T-cell (primary cell): ENCODE data around the gene CFAP410. TPM values are rescaled to one million over a fixed set of nuclear protein-coding genes. Genes with fewer than 3 reads are reported as not detected.
"Not testable (repeated sequence)": the region's sequence is repeated elsewhere in the genome, so short reads cannot be mapped to it uniquely, and the experiment has no call there.

Experiments
- ATAC-seq, 4 experiments: fragments of 200-7000 bp in 3 of 4; fragments of 150-1000 bp in 1 of 4; cut with Tn5 transposase; replicated peaks in 1 of 4; 1 replicate in 3 of 4; 2 replicates in 1 of 4; pipeline ENCODE4 v1.10.0; 2021; ENCODE audit warnings: moderate library complexity in 3 of 4, mild to moderate bottlenecking in 2 of 4, moderate number of reproducible peaks in 1 of 4
- CTCF ChIA-PET, 2 donors: fragments of 300-600 bp; sonication (Branson Sonifier 250); formaldehyde crosslinking; loops; one replicate each; lab custom pipeline; 2022; ENCODE audit warnings: antibody characterized with exemption in 2 of 2; lab: Charles Lee
- POLR2A ChIA-PET, 2 donors: fragments of 300-600 bp; sonication (Branson Sonifier 250); formaldehyde crosslinking; loops; one replicate each; lab custom pipeline; 2022; ENCODE audit warnings: antibody characterized with exemption in 2 of 2; lab: Charles Lee
- DNase-seq, 35 experiments: peaks; one replicate each; pipeline versions ENCODE4 v3.0.0 to v3.0.0-alpha.2; 2013 to 2023
- H3K27ac ChIP-seq: one replicate; pipeline ENCODE4 v1.5.1; 2013; ENCODE audit warnings: low read length
- H3K27me3 ChIP-seq, 2 experiments: replicated peaks in 1 of 2; 1 replicate in 1 of 2; 2 replicates in 1 of 2; pipeline versions ENCODE4 v1.6.1 to v1.7.0; 2013; ENCODE audit warnings: low read length in 1 of 2, mixed read lengths in 1 of 2; ENCODE audit not compliant: control insufficient read depth in 2 of 2, insufficient read depth in 2 of 2; ENCODE audit errors: extremely low read depth in 1 of 2
- H3K36me3 ChIP-seq, 2 donors: 1 replicate in 1 of 2; 2 replicates in 1 of 2; pipeline versions ENCODE4 v1.6.1 to v1.7.0; 2013; ENCODE audit warnings: low read length in 1 of 2; ENCODE audit not compliant: control insufficient read depth in 2 of 2, insufficient read depth in 1 of 2; ENCODE audit errors: extremely low read depth in 1 of 2
- H3K4me1 ChIP-seq, 2 experiments: 1 replicate in 1 of 2; 2 replicates in 1 of 2; pipeline versions ENCODE4 v1.6.1 to v1.7.0; 2013; ENCODE audit warnings: low read length in 2 of 2, mixed read lengths in 1 of 2; ENCODE audit not compliant: insufficient read depth in 2 of 2, control insufficient read depth in 1 of 2; ENCODE audit errors: extremely low read depth in 1 of 2
- H3K4me3 ChIP-seq, 2 donors: 1 replicate in 1 of 2; 2 replicates in 1 of 2; pipeline versions ENCODE4 v1.5.1 to v1.7.0; 2013; ENCODE audit warnings: mild to moderate bottlenecking in 2 of 2, low read length in 1 of 2, moderate library complexity in 1 of 2; ENCODE audit not compliant: control insufficient read depth in 1 of 2; ENCODE audit errors: extremely low read depth in 1 of 2
- H3K9me3 ChIP-seq: 2 replicates; pipeline ENCODE4 v1.7.0; 2013
- H3K27ac Mint-ChIP-seq, 2 donors: one replicate each; pipeline ENCODE4 v1.8.0; 2020 to 2021; ENCODE audit warnings: mild to moderate bottlenecking in 2 of 2, mixed read lengths in 2 of 2
- H3K27me3 Mint-ChIP-seq, 2 donors: one replicate each; pipeline ENCODE4 v1.8.0; 2021 to 2022; ENCODE audit warnings: mixed read lengths in 2 of 2
- H3K36me3 Mint-ChIP-seq: one replicate; pipeline ENCODE4 v1.8.0; 2021; ENCODE audit warnings: mixed read lengths
- H3K4me1 Mint-ChIP-seq, 3 donors: one replicate each; pipeline ENCODE4 v1.8.0; 2020 to 2022; ENCODE audit warnings: mixed read lengths in 3 of 3, mild to moderate bottlenecking in 1 of 3
- H3K4me3 Mint-ChIP-seq, 3 donors: one replicate each; pipeline ENCODE4 v1.8.0; 2020 to 2022; ENCODE audit warnings: mild to moderate bottlenecking in 3 of 3, mixed read lengths in 3 of 3, moderate library complexity in 3 of 3
- H3K9me3 Mint-ChIP-seq, 3 donors: one replicate each; pipeline ENCODE4 v1.8.0; 2020 to 2022; ENCODE audit warnings: mixed read lengths in 3 of 3
- WGBS: methylation state at CpG from one replicate; pipeline ENCODE4 v1.1.5; 2013; ENCODE audit warnings: missing lambda C conversion rate; ENCODE audit not compliant: insufficient coverage; 5-methylcytosine and 5-hydroxymethylcytosine counted together
- total RNA-seq, 35 experiments: library from RNA in 6 of 35; stranded (reverse) in 6 of 35; fragments of 120-200 nt in 1 of 35; gene quantifications; one replicate each; pipeline versions ENCODE4 v1.2.1 to v1.2.4 and lab custom pipeline; 2013 to 2026

CFAP410 gene
- total RNA-seq, 5 donors from 2014 or later (not counting 1 experiment from before 2014, with no cell fraction given) = 58.8 to 72.1 (median 60.8) TPM

DNA sequence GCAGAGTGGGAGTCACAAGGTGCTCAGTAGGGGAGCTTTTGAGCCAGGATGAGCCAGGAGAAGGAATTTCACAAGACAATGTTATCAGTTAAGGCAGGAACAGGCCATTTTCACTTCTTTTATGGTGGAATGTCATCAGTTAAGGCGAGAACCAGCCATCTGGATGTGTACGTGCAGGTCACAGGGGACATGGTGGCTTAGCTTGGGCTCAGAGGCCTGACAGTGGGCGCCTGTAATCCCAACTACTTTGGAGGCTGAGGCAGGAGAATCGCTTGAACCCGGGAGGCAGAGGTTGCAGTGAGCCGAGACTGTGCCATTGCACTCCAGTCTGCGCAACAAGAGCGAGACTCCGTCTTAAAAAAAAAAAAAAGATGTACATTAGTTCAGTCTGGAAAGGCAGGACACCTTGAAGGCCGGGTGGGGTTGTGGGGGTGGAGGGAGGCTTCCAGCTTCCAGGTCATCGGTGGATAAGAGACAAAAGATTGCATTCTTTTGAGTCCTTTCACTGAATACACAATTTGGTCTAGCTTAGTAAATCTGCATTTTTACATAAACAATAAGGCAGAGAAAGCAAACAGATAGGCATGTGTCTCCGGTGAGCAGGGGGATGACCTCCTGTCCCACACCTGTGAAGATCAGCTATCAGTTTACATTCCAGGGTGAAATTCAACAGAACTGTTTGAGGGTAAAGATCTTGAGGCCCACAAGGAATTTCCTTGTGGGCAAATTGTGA lies 2.7 kb upstream of the CFAP410 start:
- H3K9me3 ChIP-seq, CTCF ChIA-PET, ATAC-seq, H3K36me3 Mint-ChIP-seq, H3K27ac ChIP-seq, H3K36me3 ChIP-seq, H3K9me3 Mint-ChIP-seq, DNase-seq, H3K27me3 ChIP-seq, H3K27ac Mint-ChIP-seq, H3K4me3 ChIP-seq, H3K4me3 Mint-ChIP-seq, POLR2A ChIA-PET, H3K27me3 Mint-ChIP-seq: not testable (repeated sequence)
- 94% methylated on average over 9 of the region's 12 CpGs for WGBS
- H3K4me1 ChIP-seq = peaks cover 7 to 16% of the 10 kb centered on the region in 2 experiments
- H3K4me1 Mint-ChIP-seq = peaks cover 18 to 26% (median 25%) of the 10 kb centered on the region in 3 donors

DNA sequence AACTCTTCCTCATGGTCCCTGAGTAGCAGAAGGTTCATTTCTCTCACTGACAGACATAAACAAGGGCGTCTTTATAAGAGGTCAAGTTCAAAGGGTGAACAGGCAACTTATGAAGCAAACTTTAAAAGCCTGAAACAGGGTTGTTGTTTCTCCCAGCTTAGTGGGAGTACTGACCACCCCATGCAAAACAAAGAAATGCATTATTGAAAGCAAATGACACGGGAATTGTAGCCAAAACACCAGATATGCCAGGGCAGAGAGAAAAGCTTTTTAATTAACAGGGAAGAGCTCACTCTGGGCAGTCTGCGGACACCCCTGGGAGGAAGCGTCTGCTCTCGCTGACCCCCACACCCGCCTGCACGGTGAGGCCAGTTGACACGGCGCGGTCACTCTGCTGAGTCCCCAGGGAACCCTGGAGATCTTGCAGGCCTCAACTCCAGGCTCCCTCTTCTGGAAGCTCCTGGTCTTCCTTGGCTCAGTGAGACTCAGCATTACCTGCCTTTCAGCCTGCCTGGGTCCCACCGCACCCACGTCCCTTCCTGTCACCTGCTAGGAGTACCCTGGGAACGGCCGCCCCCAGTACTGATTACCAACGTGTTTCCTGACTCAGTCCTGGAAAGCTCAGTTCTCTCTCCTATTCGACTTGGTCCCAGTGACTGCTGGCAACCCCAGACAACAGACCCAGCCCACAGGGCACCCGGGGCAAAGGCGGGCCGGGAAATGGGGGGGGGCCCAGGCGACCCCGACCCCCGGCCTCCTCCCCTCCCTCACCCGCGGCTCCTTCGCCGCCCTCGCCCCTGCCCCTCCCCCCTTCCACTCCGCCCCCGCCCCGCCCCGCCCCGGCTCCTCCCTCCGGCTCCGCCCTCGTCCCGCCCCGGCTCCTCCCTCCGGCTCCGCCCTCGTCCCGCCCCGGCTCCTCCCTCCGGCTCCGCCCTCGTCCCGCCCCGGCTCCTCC lies 972 bp downstream of the CFAP410 start:
- peak overlapping the region; percentile 83 to 89 for H3K27ac Mint-ChIP-seq
- Histone ChIP-seq H3K4me1 (peaks cover 7 to 22% of the 10 kb centered on the region in 2 experiments), H3K4me3 (peak overlapping the region; percentile 6 to 7), H3K27ac (peak overlapping the region; percentile 56), H3K36me3 (peaks cover 0 to 15% of the 10 kb centered on the region in 2 donors), H3K27me3 (no peaks in the 10 kb centered on the region), H3K9me3 (no peaks in the 10 kb centered on the region)
- peaks cover 5% of the 10 kb centered on the region for H3K36me3 Mint-ChIP-seq
- 48% methylated on average over 14 of the region's 47 CpGs for WGBS
- CTCF ChIA-PET = interaction anchor here in 1 of 2 donors (0.9 kb wide), 1 partner anchor 40 kb away, joined by 3 read pairs; no protein-coding TSS in a partner anchor
- ATAC-seq (peak in 2 of 4 experiments; percentile 4 to 17), DNase-seq (peak in 13 of 35 experiments; percentile 2 to 60 (median 33))
- no peaks in the 10 kb centered on the region for H3K9me3 Mint-ChIP-seq
- H3K4me3 Mint-ChIP-seq = peak overlapping the region; percentile 45 to 72 (median 65)
- POLR2A ChIA-PET = interaction anchor here in 1 of 2 donors (0.6 kb wide), 1 partner anchor 535 kb away, joined by 3 read pairs; the partner anchor contains the start of gene PTTG1IP
- no peaks in the 10 kb centered on the region for H3K27me3 Mint-ChIP-seq
- peaks cover 22 to 26% (median 25%) of the 10 kb centered on the region in 3 donors for H3K4me1 Mint-ChIP-seq

DNA sequence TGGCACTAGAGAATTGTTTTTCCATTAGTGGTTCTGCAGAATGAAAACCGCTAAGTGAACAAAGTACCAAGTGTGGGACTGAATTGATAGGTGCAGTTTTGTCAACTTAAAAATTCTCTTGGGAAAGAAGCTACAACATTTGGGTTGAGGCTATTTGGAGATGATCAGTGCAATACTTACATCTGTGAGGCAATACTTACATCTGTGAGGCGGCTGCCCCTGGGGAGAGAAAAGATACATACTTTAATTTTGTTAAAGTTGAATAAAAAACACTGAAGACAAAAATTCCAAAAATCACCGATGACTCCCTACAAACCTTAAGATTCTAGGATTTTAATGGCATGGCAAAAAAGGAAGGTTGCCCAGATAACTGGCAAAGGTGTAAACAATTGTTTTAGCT lies 1.7 kb downstream of the CFAP410 start:
- H3K4me3 ChIP-seq = no peak overlapping the region
- H3K9me3 ChIP-seq = no peaks in the 10 kb centered on the region
- Mint-ChIP-seq H3K9me3 (no peaks in the 10 kb centered on the region), H3K27me3 (no peaks in the 10 kb centered on the region), H3K4me3 (peak overlapping the region; percentile 45 to 72 (median 65)), H3K36me3 (peaks cover 5% of the 10 kb centered on the region), H3K4me1 (peaks cover 22 to 26% (median 25%) of the 10 kb centered on the region in 3 donors), H3K27ac (peak overlapping the region; percentile 83 to 89)
- 57% methylated on average over 1 of the region's 3 CpGs for WGBS
- CTCF ChIA-PET = interaction anchor here in 1 of 2 donors (0.9 kb wide), 1 partner anchor 40 kb away, joined by 3 read pairs; no protein-coding TSS in a partner anchor
- H3K4me1 ChIP-seq = peaks cover 7 to 22% of the 10 kb centered on the region in 2 experiments
- H3K27ac ChIP-seq = no peak overlapping the region
- DNase-seq (no peak), ATAC-seq (no peak)
- POLR2A ChIA-PET = no interaction called here
- peaks cover 3 to 19% of the 10 kb centered on the region in 2 donors for H3K36me3 ChIP-seq
- H3K27me3 ChIP-seq = no peaks in the 10 kb centered on the region

DNA sequence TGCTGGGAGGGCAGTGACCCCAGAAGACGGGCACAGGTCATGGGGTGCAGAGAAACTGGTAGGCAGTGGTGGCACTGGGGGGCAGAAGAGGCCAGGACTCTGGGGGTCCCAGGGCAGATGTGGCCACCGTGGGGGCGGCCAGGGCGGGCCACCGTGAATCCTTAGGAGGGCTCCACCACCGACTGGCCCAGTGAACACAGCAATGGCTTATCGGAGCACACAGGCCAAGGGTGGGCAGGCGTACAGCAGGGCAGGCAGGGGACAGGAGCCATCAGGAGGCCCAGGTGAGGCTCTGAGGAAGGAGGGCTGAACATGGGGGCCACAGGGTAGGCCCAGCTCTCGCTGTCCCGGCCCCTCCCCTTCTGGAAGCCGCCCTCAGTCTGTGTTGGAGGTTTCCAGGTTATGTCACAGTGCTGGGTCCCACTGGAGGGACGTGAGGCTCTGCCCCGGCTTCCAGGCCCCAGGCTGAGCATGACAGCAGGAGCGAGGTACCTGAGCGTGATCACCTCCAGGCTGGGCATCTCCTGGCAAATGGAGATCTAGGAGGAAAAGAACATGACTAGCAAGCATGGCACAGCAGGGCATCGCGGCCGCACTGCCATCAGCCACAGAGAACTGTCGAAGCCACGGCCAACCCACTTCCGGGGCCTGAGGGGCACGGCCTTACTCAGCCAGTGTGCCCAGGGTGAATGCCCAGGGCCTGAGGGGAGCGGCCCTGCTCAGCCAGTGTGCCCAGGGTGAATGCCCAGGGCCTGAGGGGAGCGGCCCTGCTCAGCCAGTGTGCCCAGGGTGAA lies 3.7 kb downstream of the CFAP410 start:
- ChIA-PET POLR2A (no interaction called here), CTCF (no interaction called here)

DNA sequence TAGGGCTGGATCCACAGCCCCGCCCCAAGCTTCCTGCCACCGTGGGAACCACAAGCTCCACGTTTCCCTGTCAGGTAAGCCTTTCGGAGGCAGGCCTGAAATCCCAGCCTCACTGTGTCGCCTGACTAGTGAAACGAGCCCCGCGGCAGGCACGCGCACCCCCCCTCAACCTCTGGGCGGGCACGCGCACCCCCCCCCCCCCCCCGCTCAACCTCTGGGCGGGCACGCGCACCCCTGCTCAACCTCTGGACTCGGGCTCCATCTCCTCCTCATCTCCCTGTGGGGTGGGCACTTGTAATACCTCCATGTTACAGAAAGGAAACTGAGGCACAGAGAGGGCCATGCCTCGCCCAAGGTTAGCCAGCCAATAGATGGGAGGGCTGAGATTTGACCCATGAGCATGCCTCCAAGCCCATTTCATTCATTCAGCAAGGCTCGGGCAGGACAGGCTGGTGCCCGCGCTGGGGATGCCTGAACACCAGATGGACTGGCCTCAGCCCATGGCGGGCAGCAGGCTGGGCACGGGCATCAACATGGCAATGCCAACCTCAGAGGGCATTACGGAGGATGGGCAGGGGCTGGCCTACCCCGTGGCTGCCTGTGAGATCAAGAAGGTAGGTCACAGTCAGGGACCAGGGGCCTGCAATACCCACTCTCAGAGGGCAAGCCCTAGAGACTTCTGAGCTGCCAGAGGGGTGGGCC lies 4.7 kb downstream of the CFAP410 start:
- Histone ChIP-seq H3K4me3 (no peak overlapping the region), H3K4me1 (peaks cover 0 to 12% of the 10 kb centered on the region in 2 experiments), H3K36me3 (peaks cover 5 to 24% of the 10 kb centered on the region in 2 donors), H3K9me3 (no peaks in the 10 kb centered on the region), H3K27me3 (no peaks in the 10 kb centered on the region), H3K27ac (no peak overlapping the region)
- ChIA-PET CTCF (interaction anchor here in 1 of 2 donors (0.5 kb wide), 1 partner anchor 582 kb away, joined by 3 read pairs; no protein-coding TSS in a partner anchor), POLR2A (no interaction called here)
- ATAC-seq = no peak
- Mint-ChIP-seq H3K36me3 (peaks cover 9% of the 10 kb centered on the region), H3K27me3 (no peaks in the 10 kb centered on the region), H3K27ac (no peak overlapping the region), H3K9me3 (no peaks in the 10 kb centered on the region), H3K4me1 (peaks cover 7 to 10% (median 10%) of the 10 kb centered on the region in 3 donors), H3K4me3 (no peak overlapping the region)
- WGBS = 84% methylated on average over 11 of the region's 26 CpGs
- no peak for DNase-seq

More for the DNA sequence above, 3.7 kb downstream of the CFAP410 start:
- no peak for DNase-seq
- Histone ChIP-seq H3K4me3 (no peak overlapping the region), H3K27ac (no peak overlapping the region), H3K9me3 (no peaks in the 10 kb centered on the region), H3K36me3 (peaks cover 5 to 24% of the 10 kb centered on the region in 2 donors), H3K27me3 (no peaks in the 10 kb centered on the region), H3K4me1 (peaks cover 7 to 22% of the 10 kb centered on the region in 2 experiments)
- peaks cover 9% of the 10 kb centered on the region for H3K36me3 Mint-ChIP-seq
- no peak overlapping the region for H3K27ac Mint-ChIP-seq
- H3K4me1 Mint-ChIP-seq = peaks cover 15 to 20% (median 20%) of the 10 kb centered on the region in 3 donors
- no peak for ATAC-seq
- H3K4me3 Mint-ChIP-seq = no peak overlapping the region
- H3K9me3 Mint-ChIP-seq = no peaks in the 10 kb centered on the region
- H3K27me3 Mint-ChIP-seq = no peaks in the 10 kb centered on the region
- WGBS = 97% methylated on average over 14 of the region's 24 CpGs
